HUES6 (cell line): ENCODE measurements around the gene AOPEP.

Experiments
- H3K27ac ChIP-seq: 2 replicates; pipeline ENCODE4 v1.7.0; 2013; ENCODE audit warnings: low read depth, mild to moderate bottlenecking, low read length, inconsistent platforms
- H3K27me3 ChIP-seq: 2 replicates; pipeline ENCODE4 v1.6.1; 2013; ENCODE audit warnings: low read length; ENCODE audit not compliant: control insufficient read depth, insufficient read depth
- H3K36me3 ChIP-seq: 2 replicates; pipeline ENCODE4 v1.6.1; 2013; ENCODE audit warnings: low read length; ENCODE audit not compliant: control insufficient read depth, insufficient read depth
- H3K4me1 ChIP-seq: 2 replicates; pipeline ENCODE4 v1.6.1; 2013; ENCODE audit warnings: low read length; ENCODE audit not compliant: control insufficient read depth, insufficient read depth
- H3K4me3 ChIP-seq: 2 replicates; pipeline ENCODE4 v1.5.1; 2013; ENCODE audit warnings: low read depth, low read length
- H3K9ac ChIP-seq: one replicate; pipeline ENCODE4 v1.6.1; 2013; ENCODE audit warnings: mild to moderate bottlenecking, low read length
- H3K9me3 ChIP-seq: 2 replicates; pipeline ENCODE4 v1.6.1; 2013; ENCODE audit warnings: low read depth, low read length; ENCODE audit not compliant: control insufficient read depth, insufficient read depth

Gene AOPEP

DNA sequence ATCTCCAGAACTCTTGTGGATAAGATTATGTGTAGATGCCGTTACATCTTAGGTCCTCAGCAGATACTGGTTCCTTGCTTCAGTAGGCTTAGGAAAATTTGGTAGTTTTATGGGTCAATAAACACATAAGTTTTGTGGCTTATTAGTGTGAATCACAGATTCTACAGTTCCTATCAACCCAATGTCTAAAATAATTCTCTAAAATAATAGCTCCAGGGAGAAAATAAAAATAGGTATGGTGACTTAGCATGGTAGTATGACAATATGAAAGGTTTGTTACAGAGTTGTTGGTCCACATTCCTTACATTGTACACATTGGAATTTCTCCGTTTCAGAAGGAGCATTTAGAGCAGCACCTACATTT is 91.7 kb downstream of the AOPEP start:
- no peak overlapping the region for H3K27ac ChIP-seq
- 0 out of 2 replicates have a peak, but pooled peaks cover 4% of the 10 kb centered on the region for H3K36me3 ChIP-seq
- 0 out of 2 replicates have a peak, but pooled peaks cover 2% of the 10 kb centered on the region for H3K9me3 ChIP-seq
- no peak overlapping the region for H3K4me3 ChIP-seq
- H3K9ac ChIP-seq, result no peak overlapping the region
- no peaks in the 10 kb centered on the region for H3K27me3 ChIP-seq
- H3K4me1 ChIP-seq, result peaks cover 17% of the 10 kb centered on the region

GRCh38 chr9:94819161-94819687 is 92.7 kb downstream of the AOPEP start:
- H3K4me1 ChIP-seq, result peaks cover 20% of the 10 kb centered on the region
- H3K27me3 ChIP-seq, result no peaks in the 10 kb centered on the region
- H3K4me3 ChIP-seq, result no peak overlapping the region
- 0 out of 2 replicates have a peak overlapping the region, but pooled peaks have one; percentile 9 for H3K27ac ChIP-seq
- H3K36me3 ChIP-seq, result 0 out of 2 replicates have a peak, but pooled peaks cover 2% of the 10 kb centered on the region
- 0 out of 2 replicates have a peak, but pooled peaks cover 2% of the 10 kb centered on the region for H3K9me3 ChIP-seq
- no peak overlapping the region for H3K9ac ChIP-seq

GRCh38 chr9:94821098-94821887 is 94.8 kb downstream of the AOPEP start:
- no peak overlapping the region for H3K4me3 ChIP-seq

GRCh38 chr9:94822273-94822672 is 95.8 kb downstream of the AOPEP start:
- Histone ChIP-seq H3K4me1 (peaks cover 45% of the 10 kb centered on the region), H3K27ac (no peak overlapping the region), H3K27me3 (no peaks in the 10 kb centered on the region), H3K9ac (no peak overlapping the region), H3K9me3 (no peaks in the 10 kb centered on the region), H3K4me3 (no peak overlapping the region), H3K36me3 (no peaks in the 10 kb centered on the region)

More at GRCh38 chr9:94821098-94821887, 94.8 kb downstream of the AOPEP start:
- Histone ChIP-seq H3K27ac (no peak overlapping the region), H3K4me1 (peaks cover 38% of the 10 kb centered on the region), H3K36me3 (no peaks in the 10 kb centered on the region), H3K9ac (no peak overlapping the region), H3K27me3 (no peaks in the 10 kb centered on the region), H3K9me3 (no peaks in the 10 kb centered on the region)

- no peaks in the 10 kb centered on the region for H3K27me3 ChIP-seq
- H3K9ac ChIP-seq, result no peak overlapping the region
- no peaks in the 10 kb centered on the region for H3K9me3 ChIP-seq
- no peak overlapping the region for H3K4me3 ChIP-seq
- no peaks in the 10 kb centered on the region for H3K36me3 ChIP-seq
- H3K27ac ChIP-seq, result no peak overlapping the region
- peaks cover 51% of the 10 kb centered on the region for H3K4me1 ChIP-seq
Observed at GRCh38 chr9:94823710-94824109, 97.2 kb downstream of the AOPEP start.

- Histone ChIP-seq H3K27ac (no peak overlapping the region), H3K4me3 (no peak overlapping the region), H3K36me3 (no peaks in the 10 kb centered on the region), H3K9me3 (no peaks in the 10 kb centered on the region), H3K27me3 (no peaks in the 10 kb centered on the region), H3K4me1 (peaks cover 47% of the 10 kb centered on the region), H3K9ac (no peak overlapping the region)
Observed at GRCh38 chr9:94824411-94824810, 97.9 kb downstream of the AOPEP start.

DNA sequence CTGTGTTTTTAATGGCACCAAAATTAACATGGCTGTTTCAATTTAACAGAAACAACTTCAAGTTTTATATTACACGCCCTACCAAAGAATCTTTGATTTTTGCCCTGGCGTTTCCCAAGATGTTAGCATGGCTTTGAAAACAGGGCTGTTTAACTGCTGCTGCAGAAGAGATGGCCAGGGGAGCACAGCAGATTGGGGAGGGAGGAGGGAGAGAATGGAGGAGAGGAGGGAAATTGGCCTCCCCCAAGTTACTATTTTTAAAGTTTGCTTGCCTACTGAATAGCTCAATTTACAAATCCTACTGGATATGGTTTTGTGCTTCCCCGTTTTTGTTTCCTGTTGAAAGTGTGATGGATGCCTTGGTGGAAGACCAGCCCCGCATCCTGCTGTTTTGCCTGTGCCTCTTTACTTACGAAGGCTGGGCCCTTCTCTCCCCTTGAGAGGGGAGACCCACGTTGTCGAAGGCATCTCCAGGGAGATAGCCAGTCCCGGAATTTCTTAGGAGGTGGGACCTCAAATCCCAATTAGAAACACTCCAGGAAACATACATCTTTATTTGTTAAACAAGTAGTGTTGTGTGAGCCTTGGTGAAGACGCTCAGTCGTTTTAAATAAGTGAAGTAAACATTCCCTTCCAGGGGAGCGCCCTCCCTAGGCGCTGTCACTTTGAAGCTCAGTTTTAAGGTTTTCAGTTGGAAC is 98.6 kb downstream of the AOPEP start:
- Histone ChIP-seq H3K4me3 (peak overlapping the region; percentile 36), H3K27me3 (no peaks in the 10 kb centered on the region), H3K36me3 (no peaks in the 10 kb centered on the region), H3K27ac (no peak overlapping the region), H3K9me3 (no peaks in the 10 kb centered on the region), H3K4me1 (peaks cover 45% of the 10 kb centered on the region), H3K9ac (no peak overlapping the region)

DNA sequence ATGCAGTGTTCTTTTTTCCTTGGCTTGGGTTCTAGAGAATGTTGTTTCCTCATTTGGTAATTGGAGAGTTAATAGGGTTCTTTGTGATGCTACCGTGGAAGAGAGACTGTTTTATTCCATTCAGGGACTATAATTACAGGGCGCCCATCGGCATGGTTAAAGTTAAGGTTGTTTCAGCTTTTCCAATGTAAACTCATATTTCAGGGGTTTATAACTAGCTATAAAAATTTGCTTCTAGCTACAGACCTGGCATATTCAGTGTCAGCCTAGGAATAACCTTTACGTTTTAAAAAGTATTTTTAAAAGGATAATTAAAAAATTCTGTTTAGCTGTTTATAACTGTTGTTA is 99.1 kb downstream of the AOPEP start:
- H3K4me1 ChIP-seq, result peaks cover 45% of the 10 kb centered on the region
- no peaks in the 10 kb centered on the region; the same call in 1 of the 2 replicates for H3K9me3 ChIP-seq
- no peak overlapping the region for H3K27ac ChIP-seq
- no peaks in the 10 kb centered on the region for H3K27me3 ChIP-seq
- H3K36me3 ChIP-seq, result no peaks in the 10 kb centered on the region
- no peak overlapping the region for H3K9ac ChIP-seq
- peak overlapping the region; percentile 36; the same call in 1 of the 2 replicates for H3K4me3 ChIP-seq

DNA sequence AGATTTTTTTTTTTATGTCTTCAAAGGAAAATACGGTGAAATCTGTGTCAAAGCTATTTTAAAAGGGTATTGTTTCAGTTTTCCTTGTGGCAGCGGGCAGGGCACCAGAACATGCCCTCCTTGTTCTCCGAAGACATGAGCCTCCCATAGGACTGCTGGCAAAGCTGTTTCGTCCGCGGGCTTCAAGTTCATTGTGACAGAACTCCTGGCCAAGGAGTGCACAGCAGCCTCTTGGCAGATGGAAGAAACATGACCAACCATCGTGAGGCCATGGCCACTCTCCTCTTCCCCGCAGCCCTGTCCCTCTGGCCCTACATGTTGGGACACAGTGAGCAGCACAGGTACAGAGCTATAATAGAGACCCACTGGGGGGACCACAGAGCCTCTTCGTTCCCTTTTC is 99.5 kb downstream of the AOPEP start:
- H3K36me3 ChIP-seq, result no peaks in the 10 kb centered on the region
- H3K9me3 ChIP-seq, result no peaks in the 10 kb centered on the region; the same call in 1 of the 2 replicates
- H3K4me1 ChIP-seq, result peaks cover 45% of the 10 kb centered on the region
- no peak overlapping the region for H3K4me3 ChIP-seq
- H3K27ac ChIP-seq, result no peak overlapping the region
- no peaks in the 10 kb centered on the region for H3K27me3 ChIP-seq
- H3K9ac ChIP-seq, result no peak overlapping the region

DNA sequence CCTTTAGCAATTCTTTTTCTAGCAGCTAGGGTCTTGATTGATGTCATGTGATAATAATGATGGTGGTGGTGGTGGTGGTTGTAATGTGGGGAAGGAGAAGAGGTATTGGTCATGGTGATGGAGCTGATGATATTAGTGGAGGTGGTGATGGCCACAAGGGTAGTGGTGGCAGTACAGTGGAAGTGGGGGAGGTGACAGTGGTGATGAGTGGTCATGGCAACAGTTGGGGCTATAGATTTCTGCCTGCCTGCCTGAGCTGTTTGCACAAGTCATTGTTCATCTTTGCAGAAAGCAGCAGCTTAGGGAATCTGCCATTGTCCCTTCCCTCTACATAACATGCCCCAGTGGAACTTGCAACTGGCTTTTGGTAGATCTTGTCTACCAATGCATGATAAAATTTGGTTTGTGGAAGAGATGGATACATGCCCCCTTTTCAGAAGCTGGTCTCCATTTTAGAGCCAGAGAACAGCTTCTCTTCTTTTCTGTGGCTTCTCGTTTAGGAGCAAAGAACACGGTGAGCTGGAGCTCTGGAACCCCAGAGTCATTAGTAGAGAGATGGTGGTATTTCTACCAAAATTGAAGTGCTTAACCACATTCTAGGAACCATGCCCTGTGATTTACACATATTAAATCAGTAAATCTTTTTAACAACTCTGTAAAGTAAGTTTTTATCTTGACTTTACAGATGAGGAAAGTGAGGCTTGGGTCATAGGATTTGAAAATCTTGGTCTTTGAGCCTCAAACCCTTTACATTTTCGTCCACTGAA is 100.3 kb downstream of the AOPEP start:
- Histone ChIP-seq H3K4me3 (no peak overlapping the region), H3K9ac (no peak overlapping the region), H3K4me1 (peaks cover 41% of the 10 kb centered on the region), H3K27me3 (no peaks in the 10 kb centered on the region), H3K9me3 (no peaks in the 10 kb centered on the region; the same call in 1 of the 2 replicates), H3K27ac (no peak overlapping the region), H3K36me3 (no peaks in the 10 kb centered on the region)
